Testis (tissue), 2 donors: ENCODE results near the gene ACADVL.

ENCODE experiments used
- POLR2A ChIP-seq: fragments of 450-650 bp; IDR thresholded peaks from one replicate; pipeline ENCODE4 v1.6.1; 2017; ENCODE audit warnings: antibody characterized with exemption, mild to moderate bottlenecking, moderate library complexity
- TF ChIP-seq, protein P1 (sequence below), 3 experiments: fragments of 450-650 bp in 2 of 3; fragments of 200-600 bp in 1 of 3; sonication (generic) in 1 of 3; IDR thresholded peaks; one replicate each; pipeline ENCODE4 v1.5.1; 2016 to 2019; ENCODE audit warnings: antibody characterized with exemption in 3 of 3, mild to moderate bottlenecking in 2 of 3, moderate library complexity in 1 of 3

- TF ChIP-seq, protein P1, sequence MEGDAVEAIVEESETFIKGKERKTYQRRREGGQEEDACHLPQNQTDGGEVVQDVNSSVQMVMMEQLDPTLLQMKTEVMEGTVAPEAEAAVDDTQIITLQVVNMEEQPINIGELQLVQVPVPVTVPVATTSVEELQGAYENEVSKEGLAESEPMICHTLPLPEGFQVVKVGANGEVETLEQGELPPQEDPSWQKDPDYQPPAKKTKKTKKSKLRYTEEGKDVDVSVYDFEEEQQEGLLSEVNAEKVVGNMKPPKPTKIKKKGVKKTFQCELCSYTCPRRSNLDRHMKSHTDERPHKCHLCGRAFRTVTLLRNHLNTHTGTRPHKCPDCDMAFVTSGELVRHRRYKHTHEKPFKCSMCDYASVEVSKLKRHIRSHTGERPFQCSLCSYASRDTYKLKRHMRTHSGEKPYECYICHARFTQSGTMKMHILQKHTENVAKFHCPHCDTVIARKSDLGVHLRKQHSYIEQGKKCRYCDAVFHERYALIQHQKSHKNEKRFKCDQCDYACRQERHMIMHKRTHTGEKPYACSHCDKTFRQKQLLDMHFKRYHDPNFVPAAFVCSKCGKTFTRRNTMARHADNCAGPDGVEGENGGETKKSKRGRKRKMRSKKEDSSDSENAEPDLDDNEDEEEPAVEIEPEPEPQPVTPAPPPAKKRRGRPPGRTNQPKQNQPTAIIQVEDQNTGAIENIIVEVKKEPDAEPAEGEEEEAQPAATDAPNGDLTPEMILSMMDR (IDR thresholded peaks at IDR 0.05), result no peak
- TF ChIP-seq POLR2A, result no peak
Measured at GRCh38 chr17:7248796-7249195, 29.1 kb downstream of the ACADVL start.
